OCI-LY3 (cell line): ENCODE data around the gene PAX5.

Experiments used
- CTCF ChIP-seq: fragments of 200-600, 300-600 bp; sonication (generic); IDR thresholded peaks from 2 replicates; pipeline ENCODE4 v1.5.1; 2014; ENCODE audit warnings: antibody characterized with exemption, low read length, low read depth
- EZH2phosphoT487 ChIP-seq: fragments of 200-600 bp; shearing (Covaris generic); IDR thresholded peaks from 2 replicates; pipeline ENCODE4 v1.6.1; 2018; ENCODE audit warnings: antibody characterized with exemption, mixed run types, low read depth

DNA sequence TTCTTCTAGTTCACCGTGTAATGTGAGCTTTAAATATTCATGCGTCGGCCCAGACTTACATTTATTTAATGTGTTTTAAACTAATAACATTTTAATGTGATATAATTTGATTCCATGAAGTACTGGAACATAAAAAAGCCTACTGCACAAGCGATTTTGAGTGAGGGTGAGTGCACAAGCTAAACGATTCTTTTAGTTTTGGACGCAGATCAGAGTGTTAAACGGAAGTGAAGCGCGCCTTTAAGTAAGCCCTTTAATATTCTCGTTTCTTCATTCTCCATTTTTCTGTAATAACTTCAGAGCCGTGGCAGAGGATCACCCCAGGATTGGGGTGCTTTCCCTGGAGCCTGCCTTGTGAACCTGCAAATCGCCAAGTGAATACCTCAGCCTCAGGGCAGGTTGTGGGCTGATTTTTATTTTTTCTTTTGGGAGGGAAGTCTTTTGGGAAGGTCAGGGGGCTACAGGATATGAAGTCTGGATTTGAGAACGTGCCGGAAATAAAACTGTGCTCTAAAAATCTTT lies 4.9 kb upstream of the PAX5 start:
- no peak for TF ChIP-seq CTCF
- no peak for TF ChIP-seq EZH2phosphoT487
